Measurements from ENCODE around the gene PLCG2.

Gene PLCG2

GRCh38 chr16:81806696-81807095 is 27.6 kb downstream of the PLCG2 start:
- no peak for TF ChIP-seq CTCF (IDR thresholded peaks at IDR 0.05; ENCODE audit: low read depth, low read length, missing control alignments)
- no peak overlapping the region for H3K4me3 ChIP-seq (replicated peaks; ENCODE audit: low read depth, low read length)
- no peak for DNase-seq (ENCODE audit: extremely low read depth, low read depth)

GRCh38 chr16:81807767-81808358 is 28.8 kb downstream of the PLCG2 start:
- DNase-seq (ENCODE audit: extremely low read depth, low read depth) = no peak
- no peak for TF ChIP-seq CTCF (IDR thresholded peaks at IDR 0.05; ENCODE audit: low read depth, low read length, missing control alignments)
- H3K4me3 ChIP-seq (replicated peaks; ENCODE audit: low read depth, low read length) = no peak overlapping the region

- no peak overlapping the region for H3K4me3 ChIP-seq (replicated peaks; ENCODE audit: low read depth, low read length)
- no peak for TF ChIP-seq CTCF (IDR thresholded peaks at IDR 0.05; ENCODE audit: low read depth, low read length, missing control alignments)
- DNase-seq (ENCODE audit: extremely low read depth, low read depth) = no peak
Observed at GRCh38 chr16:81808933-81809480, 29.9 kb downstream of the PLCG2 start.

GRCh38 chr16:81809567-81809966 is 30.5 kb downstream of the PLCG2 start:
- no peak overlapping the region for H3K4me3 ChIP-seq (replicated peaks; ENCODE audit: low read depth, low read length)
- DNase-seq (ENCODE audit: extremely low read depth, low read depth) = no peak
- TF ChIP-seq CTCF (IDR thresholded peaks at IDR 0.05; ENCODE audit: low read depth, low read length, missing control alignments) = no peak

GRCh38 chr16:81810361-81810760 is 31.3 kb downstream of the PLCG2 start:
- no peak overlapping the region for H3K4me3 ChIP-seq (replicated peaks; ENCODE audit: low read depth, low read length)
- no peak for DNase-seq (ENCODE audit: extremely low read depth, low read depth)
- no peak for TF ChIP-seq CTCF (IDR thresholded peaks at IDR 0.05; ENCODE audit: low read depth, low read length, missing control alignments)

- DNase-seq (ENCODE audit: extremely low read depth, low read depth) = no peak
- no peak for TF ChIP-seq CTCF (IDR thresholded peaks at IDR 0.05; ENCODE audit: low read depth, low read length, missing control alignments)
- no peak overlapping the region for H3K4me3 ChIP-seq (replicated peaks; ENCODE audit: low read depth, low read length)
Observed at GRCh38 chr16:81810894-81811538, 31.9 kb downstream of the PLCG2 start.

Measured in HFF-Myc (cell line).